ENCODE measurements around the gene TNN.
"Not testable (repeated sequence)": the region's sequence is repeated elsewhere in the genome, so short reads cannot be mapped to it uniquely, and the experiment has no call there.

Gene TNN

DNA sequence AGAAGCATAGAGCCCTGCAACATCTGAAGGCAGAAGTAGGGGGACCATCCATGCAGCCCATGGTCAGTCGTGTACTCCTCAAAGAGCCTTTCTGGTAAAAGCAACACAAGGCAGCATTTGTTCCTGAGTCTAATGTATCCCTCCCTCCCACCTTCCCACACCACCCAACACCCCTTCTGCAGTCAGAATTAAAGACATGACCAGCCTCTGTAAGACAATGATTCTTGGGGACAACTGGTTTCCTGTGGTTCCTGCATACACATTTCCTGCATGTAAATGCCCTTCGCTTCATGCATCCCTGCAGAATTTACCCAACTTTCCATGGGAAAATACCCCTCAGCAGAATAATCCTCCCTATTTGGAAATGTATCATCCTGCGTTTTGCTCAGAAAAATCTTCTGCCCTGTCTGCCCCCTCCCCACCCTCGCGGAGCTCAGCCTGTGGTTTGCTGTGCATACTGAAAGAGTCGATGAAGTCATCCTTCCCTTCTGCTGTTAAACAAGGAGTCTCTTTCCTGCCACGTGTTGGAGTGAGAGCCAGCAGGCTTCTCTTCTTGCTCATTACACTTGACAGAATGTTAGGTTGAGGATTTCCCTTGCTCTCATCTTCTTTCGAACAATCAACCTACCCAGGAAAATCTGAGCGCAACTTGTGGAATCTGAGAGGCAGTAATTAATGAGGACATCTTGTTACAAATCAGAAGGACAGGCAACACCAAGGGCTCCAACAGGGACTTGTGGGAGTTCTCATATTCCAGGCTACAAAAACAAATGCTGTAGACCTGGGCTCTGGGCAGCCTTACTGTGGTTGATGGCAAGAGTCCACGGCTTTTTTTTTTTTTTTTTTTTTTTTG is 4.7 kb downstream of the TNN start:
- DNase-seq (ENCODE audit: low read depth, low spot score), result no peak

DNA sequence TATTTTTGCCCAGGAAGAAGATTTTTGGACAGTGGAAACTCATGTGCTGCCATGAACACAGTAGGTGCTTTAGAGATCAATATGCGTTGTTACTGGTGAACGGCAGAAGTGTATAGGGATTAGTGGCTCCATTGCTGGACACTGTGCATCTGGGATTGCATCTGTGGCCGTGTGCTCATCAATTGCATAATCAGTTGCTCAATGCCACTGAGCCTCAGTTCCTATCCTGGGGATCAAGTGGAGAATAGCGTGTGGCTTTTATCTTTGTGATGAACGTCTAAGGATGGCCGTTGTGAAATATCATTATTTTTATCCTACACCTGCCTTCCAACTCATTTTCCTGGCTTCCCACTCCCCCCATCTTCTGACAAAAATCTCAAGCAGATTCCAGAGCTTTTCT is 5.4 kb downstream of the TNN start:
- no peak for DNase-seq (ENCODE audit: low read depth, low spot score)

DNA sequence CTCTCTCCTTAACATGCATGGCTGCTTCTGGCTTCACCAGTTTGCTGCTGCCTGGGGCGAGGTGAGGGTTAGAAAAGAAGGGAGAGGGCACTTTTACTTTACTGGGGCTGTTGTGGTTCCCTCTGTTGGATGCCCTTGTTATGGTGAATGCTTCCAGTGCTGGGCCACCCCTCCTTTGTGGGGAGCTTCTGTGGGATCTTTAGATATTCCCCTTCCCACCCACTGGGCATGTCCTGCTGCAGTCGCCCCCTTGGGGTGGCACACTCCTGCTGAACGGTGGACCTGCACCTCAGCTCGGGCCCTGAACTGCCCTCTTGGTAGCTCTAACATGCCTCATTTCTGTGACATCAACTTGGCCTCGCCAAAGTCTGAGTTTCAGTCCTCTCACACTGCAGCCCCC is 6.0 kb downstream of the TNN start:
- DNase-seq (ENCODE audit: low read depth, low spot score), result no peak

DNA sequence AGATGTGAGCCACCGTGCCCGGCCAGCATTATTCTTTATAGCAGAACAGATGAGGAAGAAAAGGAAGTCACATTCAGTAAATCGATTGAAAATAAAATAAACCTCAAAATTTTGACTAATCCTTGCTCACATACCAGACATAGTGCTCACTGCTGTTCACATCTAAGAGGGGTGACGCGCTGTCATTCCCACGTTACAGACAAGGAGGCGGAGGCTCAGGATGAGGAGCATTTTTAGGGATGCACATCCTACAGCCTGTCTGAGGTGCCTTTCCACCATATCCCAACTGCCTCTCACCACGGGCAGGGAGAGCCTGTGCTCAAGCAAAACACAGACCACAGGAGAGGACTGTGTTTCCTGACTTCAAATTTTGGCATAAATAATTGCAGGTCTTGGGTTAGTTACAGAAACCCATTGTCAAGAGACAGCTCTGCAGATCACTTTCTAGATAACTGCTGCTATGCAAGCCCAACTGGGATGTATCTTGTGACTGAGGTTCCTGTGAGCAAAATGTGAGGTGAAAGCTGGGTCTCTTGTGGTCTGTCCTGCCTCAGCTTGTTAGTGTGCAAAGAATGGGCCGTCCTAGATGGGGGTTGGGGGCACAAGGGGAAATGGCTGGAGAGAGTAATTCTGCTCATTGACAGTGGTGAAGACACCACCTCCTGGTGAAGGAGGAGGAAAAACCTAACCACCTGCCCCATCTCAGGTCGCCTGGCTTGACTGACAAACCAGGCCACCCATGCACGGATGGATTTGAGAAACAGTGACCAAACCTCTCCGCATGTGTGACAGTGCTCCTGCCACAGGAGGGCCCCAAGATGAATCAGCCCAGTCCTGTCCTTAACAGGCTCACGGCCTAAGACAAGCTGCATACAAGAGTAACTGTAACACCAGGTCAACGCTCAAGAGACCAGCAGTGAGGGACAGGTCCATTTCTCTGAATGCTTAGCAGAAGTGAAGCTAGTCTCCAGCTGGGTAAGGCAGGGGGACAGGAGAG is 8.2 kb downstream of the TNN start:
- DNase-seq (ENCODE audit: low read depth, low spot score), result no peak

DNA sequence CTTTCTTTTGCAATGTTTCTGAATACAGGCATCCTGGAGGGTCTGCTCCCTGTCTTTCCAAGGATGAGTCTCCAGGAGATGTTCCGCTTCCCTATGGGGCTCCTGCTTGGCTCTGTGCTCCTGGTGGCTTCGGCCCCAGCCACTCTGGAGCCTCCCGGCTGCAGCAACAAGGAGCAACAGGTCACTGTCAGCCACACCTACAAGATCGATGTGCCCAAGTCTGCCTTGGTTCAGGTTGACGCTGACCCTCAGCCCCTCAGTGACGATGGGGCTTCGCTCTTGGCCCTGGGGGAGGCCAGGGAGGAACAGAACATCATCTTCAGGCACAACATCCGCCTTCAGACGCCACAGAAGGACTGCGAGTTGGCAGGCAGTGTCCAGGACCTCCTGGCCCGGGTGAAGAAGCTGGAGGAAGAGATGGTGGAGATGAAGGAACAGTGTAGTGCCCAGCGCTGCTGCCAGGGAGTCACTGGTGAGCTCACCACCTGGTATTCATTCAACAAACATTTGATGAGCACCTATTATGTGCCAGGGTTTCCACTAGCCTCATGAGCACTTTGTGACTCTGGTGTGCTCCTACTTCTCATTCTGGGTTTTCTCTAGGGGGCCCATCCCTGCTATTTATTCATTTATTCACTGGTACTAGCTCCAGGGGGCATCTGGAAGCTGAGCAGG is 9.9 kb downstream of the TNN start:
- DNase-seq (ENCODE audit: low read depth, low spot score), result no peak

DNA sequence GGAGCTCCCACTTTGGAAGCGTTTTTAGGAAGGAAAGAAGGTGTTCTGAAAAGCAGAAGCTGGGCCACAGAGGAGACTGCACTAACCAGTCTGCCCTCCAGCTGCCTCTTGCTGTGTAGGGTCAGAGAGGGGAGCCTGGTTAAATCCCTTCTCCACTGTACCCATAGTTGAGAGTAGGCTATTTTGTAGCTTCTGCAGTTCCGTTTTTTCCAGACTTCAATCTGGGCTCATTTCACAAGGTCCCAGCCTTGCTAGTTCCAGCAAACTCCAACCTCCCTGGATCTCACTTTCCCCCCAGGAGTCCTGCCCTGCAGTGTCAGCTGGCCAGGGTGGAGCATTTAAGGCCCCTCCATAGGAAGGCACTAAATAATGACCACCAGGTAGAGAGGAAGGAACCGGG is 11.0 kb downstream of the TNN start:
- no peak for DNase-seq (ENCODE audit: low read depth, low spot score)

DNA sequence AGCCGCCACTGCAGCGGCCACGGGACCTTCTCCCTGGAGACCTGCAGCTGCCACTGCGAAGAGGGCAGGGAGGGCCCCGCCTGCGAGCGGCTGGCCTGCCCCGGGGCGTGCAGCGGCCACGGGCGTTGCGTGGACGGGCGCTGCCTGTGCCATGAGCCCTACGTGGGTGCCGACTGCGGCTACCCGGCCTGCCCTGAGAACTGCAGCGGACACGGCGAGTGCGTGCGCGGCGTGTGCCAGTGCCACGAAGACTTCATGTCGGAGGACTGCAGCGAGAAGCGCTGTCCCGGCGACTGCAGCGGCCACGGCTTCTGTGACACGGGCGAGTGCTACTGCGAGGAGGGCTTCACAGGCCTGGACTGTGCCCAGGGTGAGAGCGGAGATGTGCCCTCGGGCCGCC is 11.7 kb downstream of the TNN start:
- DNase-seq (ENCODE audit: low read depth, low spot score), result no peak

DNA sequence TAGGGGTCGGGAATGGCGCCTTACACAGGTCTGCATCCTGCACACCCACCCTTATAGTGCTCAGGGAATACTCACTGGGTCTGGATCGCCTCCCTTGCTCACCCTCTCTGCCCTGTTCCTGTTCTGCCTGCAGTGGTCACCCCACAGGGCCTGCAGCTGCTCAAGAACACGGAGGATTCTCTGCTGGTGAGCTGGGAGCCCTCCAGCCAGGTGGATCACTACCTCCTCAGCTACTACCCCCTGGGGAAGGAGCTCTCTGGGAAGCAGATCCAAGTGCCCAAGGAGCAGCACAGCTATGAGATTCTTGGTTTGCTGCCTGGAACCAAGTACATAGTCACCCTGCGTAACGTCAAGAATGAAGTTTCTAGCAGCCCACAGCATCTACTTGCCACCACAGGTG is 12.4 kb downstream of the TNN start:
- no peak for DNase-seq (ENCODE audit: low read depth, low spot score)

DNA sequence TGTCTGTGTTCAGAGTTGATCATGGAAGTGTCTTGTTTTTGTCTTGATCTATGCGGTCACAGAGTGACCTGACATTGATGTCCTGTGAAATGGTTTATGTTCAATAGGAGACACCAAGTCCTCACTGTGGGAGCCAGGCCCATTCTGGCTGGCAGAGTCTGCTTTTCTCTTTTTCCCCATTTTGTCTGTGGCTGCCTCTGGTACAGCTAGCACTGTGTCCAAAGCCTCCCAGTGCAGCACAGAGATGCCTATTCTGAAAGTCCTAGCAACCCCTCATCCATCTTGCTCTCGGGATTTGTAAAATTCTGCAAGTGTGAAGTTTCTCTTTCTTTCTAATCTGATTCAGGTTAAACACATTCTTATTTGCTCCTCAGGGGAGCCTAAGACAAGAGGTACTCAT is 14.3 kb downstream of the TNN start:
- no peak for DNase-seq (ENCODE audit: low read depth, low spot score)

DNA sequence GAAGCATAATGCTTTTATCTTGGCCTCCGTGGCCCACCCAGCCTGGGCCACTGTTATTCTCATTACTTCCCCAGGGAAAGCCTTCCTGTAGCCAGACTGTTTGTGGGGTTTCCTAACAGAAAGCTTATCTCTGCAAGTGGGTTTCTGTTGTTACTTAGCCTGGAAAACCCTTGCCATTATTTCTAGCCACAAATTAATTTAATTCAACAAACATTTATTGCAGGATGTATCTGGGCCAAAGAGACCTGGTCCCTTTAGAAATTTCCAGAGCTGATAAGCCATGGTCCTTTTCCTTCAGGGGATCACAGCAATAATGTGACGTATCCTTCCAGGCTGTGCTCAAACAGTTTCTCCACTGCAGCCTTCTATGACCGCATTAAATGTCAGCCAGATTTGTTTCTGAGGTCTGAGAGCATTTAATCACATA is 20.9 kb downstream of the TNN start:
- DNase-seq (ENCODE audit: low read depth, low spot score), result no peak

DNA sequence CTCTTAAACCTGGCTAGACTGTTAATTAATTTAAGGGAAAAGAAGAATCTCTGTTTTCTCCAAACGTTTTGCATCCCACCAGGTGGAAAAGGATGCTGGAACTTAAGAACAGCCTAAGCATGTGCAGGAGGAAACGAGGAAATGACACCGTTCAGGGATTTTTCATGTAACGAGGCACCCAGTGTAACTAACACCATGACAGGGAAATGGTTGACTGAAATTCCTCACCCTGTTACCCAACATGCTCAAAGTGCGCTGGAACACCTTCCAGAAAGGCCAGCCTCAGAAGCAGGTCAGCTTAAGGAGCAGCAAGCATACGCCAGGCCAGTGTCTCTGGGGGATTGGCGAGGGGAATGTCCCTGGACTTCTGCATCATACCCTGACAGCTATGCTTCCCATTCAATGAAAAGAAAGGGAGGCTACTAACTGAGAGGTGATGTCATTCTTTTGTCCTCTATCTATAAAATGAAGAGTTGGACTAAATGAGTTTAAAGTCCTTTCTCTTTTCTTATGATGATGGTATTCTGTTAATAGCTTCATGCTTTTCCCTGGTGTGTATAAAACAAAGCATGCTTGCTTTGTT is 21.6 kb downstream of the TNN start:
- DNase-seq (ENCODE audit: low read depth, low spot score), result no peak

DNA sequence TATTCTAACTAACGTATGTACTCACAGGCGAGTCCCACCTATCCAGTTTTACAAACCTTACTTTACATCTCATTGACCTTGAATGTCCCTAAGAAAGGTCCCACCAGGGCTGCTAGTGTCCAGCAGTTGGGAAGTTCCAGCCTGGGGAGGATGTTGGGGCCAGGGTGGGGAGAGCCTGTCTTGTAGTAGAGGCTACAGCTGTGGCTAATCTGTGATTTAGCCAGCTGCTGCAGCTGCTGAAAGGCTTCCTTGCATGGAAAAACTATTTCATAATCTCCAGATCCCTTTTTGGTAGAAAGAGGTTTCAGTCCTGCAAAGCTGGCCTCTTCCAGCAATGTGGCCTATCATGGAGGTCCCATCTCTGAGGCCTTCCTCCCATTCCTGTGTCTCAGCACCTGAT is 23.1 kb downstream of the TNN start:
- no peak for DNase-seq (ENCODE audit: low read depth, low spot score)

DNA sequence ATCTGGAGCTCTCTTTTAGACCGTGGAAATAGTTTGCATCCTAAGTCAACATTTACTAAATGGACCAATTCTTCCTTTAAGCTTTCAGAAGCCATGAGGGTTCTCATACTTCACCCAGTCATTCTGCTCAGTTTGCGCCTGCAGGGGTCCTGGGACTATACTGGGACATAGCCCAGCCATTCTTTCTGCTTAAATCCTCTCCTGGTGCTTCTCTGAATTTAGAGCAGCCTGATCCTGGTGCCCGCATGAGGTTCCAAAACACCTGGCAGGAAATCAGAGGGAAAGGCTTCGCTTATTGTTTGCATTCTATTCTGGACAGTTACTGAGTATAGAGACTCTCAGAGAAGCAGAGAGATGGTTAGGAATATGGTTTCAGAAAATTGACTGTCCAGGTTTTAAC is 27.0 kb downstream of the TNN start:
- DNase-seq (ENCODE audit: low read depth, low spot score), result no peak

DNA sequence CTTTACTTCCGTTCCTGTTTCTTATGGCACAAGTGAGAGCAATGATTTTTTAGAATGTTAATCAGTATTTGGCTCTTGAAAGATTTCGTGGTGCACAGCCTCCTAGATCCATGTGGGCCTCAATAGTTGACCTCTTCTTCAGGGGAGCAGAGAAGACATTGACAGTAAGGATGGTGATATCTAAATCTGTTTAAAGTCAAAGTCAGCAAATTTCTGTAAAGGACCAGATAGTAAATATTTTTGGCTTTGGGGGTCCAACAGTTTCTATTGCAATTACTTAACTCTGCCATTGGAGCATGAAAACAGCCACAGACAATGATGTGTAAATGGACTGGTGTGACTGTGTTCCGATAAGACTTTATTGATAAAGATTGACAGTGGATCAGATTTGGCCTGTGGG is 27.4 kb downstream of the TNN start:
- DNase-seq (ENCODE audit: low read depth, low spot score), result no peak

DNA sequence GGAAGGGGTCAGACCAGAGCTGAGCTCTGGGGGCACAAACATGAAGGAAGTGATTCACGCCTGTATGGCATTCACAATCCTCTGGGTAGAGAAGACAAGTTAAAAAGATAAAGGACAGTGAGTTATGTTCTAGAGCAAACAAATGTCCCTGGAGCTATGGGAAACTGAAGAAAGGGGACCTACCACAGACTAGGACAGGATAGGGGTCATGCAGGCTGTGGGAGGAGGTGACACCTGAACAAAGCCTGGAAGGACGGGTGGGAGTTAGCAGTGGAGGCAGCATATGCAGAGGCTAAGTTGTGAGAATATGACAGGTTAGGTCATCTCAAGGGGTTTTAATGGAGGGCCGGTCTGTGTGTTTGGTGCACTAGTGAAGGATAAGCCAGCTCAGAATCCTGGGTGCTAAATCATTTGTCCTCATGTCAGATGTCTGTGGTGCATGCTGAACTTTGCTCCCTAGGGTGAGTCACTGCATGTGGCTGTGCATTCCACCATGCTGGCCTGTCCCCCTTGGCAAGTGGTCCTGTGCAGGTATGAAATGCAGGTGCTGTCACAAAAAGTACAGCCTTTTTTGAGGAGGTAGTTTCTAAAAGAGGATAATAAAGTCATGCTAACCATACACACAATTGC is 28.5 kb downstream of the TNN start:
- DNase-seq (ENCODE audit: low read depth, low spot score), result no peak

DNA sequence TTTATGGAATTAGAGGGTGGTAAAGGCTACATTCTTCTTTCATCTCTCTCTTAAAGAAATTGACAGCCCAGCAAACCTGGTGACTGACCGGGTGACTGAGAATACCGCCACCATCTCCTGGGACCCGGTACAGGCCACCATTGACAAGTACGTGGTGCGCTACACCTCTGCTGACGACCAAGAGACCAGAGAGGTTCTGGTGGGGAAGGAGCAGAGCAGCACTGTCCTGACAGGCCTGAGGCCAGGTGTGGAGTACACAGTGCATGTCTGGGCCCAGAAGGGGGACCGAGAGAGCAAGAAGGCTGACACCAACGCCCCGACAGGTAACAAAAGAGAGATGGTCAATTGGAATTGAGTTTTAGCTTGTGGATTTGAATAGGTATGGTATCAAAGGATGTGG is 29.7 kb downstream of the TNN start:
- no peak for DNase-seq (ENCODE audit: low read depth, low spot score)

DNA sequence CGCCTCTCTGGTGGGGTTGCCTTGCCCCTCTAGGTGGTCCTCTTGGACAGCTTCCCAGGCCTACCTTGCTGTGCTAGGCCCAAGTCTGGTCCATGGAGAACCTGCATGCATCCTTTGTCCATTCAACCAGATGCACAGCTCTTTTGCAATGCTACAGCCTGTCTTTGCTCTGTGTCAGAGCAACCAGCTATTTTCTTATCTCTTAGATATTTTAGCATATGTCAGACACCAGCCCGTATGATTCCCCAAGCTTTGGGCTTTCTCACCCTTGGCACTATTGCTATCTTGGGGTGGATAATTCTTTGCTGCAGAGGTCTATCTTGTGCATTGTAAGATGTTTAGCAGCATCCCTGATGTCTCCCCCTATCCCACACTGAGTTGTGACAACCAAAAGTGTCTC is 32.3 kb downstream of the TNN start:
- no peak for DNase-seq (ENCODE audit: low read depth, low spot score)

DNA sequence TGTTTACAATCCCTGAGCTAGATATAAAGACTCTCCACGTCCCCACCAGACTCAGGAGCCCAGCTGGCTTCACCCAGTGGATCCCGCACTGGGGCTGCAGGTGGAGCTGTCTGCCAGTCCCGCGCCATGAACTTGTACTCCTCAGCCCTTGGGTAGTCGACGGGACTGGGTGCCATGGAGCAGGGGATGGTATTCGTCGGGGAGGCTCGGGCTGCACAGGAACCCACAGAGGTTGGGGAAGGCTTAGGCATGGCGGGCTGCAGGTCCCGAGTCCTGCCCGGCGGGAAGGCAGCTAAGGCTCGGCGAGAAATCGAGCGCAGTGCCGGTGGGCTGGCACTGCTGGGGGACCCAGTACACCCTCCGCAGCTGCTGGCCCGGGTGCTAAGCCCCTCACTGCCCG is 34.5 kb downstream of the TNN start:
- DNase-seq (ENCODE audit: low read depth, low spot score), result not testable (repeated sequence)

DNA sequence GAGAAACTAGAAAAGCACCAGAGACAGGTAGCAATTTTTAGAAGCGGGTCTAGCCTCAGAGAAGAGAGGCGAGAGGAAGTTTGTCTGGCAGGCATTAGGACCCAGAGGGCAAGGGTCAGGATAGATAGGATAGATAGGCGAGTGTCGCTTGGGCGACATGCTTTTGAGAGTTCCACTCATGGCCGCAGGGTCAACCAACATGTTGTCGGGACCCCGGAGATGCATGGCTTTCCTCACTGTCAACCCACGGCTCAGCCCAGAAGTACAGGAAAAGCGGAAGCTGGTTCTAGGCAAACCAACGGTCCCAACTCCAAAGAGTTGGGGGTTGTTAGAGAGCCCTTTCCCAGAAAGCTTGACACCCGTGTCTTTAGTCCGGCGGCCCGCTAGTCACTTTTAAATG is 38.9 kb downstream of the TNN start:
- DNase-seq (ENCODE audit: low read depth, low spot score), result not testable (repeated sequence)

DNA sequence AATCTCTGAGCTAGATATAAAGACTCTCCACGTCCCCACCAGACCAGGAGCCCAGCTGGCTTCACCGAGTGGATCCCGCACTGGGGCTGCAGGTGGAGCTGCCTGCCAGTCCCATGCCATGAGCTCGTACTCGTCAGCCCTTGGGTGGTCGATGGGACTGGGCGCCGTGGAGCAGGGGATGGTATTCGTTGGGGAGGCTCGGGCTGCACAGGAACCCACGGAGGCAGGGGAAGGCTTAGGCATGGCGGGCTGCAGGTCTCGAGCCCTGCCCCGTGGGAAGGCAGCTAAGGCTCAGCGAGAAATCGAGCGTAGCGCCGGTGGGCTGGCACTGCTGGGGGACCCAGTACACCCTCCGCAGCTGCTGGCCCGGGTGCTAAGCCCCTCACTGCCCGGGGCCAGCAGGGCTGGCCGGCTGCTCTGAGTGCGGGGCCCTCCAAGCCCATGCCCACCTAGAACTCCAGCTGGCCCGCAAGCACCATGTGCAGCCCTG is 40.7 kb downstream of the TNN start:
- DNase-seq (ENCODE audit: low read depth, low spot score), result not testable (repeated sequence)

DNA sequence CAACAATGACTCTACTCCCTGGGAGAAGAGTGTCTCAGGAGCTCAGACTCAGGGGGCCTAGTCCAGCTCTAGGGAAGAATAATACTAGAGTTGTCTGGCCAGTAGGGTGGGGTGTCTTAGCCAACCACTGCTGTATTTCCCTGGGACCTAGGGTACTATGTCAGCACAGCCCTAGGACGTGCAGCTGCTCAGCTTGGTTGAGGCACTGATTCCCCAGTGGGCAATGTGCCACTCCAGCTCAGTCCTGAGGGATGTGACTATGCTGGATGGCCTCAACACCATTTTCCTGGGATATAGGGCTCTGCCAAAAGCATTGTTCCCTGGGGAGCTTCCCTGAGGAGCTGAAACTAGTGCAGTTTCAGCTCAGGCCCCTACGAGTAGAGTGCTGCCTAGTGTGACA is 47.4 kb downstream of the TNN start:
- DNase-seq (ENCODE audit: low read depth, low spot score), result no peak
